Measurements from ENCODE around the gene AGBL4.

AGBL4 gene

GRCh38 chr1:49465486-49466185 lies 558.1 kb downstream of the AGBL4 start:
- H3K4me3 ChIP-seq (ENCODE audit: low read depth, low read length) = no peak overlapping the region
- no peak for DNase-seq (ENCODE audit: low read depth)
- no peak for TF ChIP-seq CTCF (conservative IDR thresholded peaks at IDR 0.05; ENCODE audit: low read depth, low read length)

GRCh38 chr1:49448200-49448599 lies 575.6 kb downstream of the AGBL4 start:
- no peak overlapping the region for H3K4me3 ChIP-seq (ENCODE audit: low read depth, low read length)
- DNase-seq (ENCODE audit: low read depth) = no peak
- TF ChIP-seq CTCF (conservative IDR thresholded peaks at IDR 0.05; ENCODE audit: low read depth, low read length) = no peak

GRCh38 chr1:49436865-49437264 lies 586.9 kb downstream of the AGBL4 start:
- TF ChIP-seq CTCF (conservative IDR thresholded peaks at IDR 0.05; ENCODE audit: low read depth, low read length) = no peak
- no peak overlapping the region for H3K4me3 ChIP-seq (ENCODE audit: low read depth, low read length)
- DNase-seq (ENCODE audit: low read depth) = no peak

- no peak overlapping the region for H3K4me3 ChIP-seq (ENCODE audit: low read depth, low read length)
- no peak for DNase-seq (ENCODE audit: low read depth)
- no peak for TF ChIP-seq CTCF (conservative IDR thresholded peaks at IDR 0.05; ENCODE audit: low read depth, low read length)
Observed at GRCh38 chr1:49435291-49435690, 588.5 kb downstream of the AGBL4 start.

DNA sequence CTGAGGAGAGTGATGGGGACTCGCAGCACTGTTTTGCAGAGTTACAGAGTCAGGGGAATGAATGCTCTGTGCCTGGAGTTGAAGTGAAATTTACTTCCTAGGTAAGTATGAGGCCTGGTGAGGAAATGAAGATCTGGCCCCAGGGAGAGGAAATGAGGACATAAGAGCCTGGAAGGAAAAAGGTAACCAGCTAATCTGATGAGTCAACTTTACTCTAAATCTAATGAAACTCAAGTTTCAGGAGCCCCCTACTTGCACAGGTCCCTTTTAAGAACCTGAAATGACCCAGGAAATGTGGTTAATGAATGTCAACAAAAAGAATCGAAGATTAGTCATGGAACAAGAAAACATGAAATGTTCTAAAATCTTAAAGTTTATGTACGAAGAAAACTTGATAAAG lies 599.0 kb downstream of the AGBL4 start:
- DNase-seq (ENCODE audit: low read depth) = peak; percentile 1
- no peak overlapping the region for H3K4me3 ChIP-seq (ENCODE audit: low read depth, low read length)
- no peak for TF ChIP-seq CTCF (conservative IDR thresholded peaks at IDR 0.05; ENCODE audit: low read depth, low read length)

DNA sequence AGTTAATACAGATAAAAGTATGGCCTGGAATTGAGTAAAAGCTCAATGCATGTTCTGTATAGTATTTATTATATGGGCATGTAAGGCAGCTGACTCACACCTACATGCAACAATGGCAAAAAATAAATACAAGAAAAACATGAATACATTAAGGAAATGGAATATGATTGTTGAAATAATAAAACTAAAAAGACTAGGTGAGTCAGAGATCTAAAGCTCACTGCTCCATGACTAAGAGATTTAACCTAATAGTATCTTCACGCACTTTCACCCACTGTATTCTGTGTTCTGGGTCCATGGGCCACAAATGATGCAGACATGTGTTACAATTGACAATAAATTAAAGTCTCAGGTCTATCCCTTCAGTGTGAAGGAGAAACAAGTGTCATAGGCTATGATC lies 607.0 kb downstream of the AGBL4 start:
- no peak overlapping the region for H3K4me3 ChIP-seq (ENCODE audit: low read depth, low read length)
- DNase-seq (ENCODE audit: low read depth) = no peak
- no peak for TF ChIP-seq CTCF (conservative IDR thresholded peaks at IDR 0.05; ENCODE audit: low read depth, low read length)

DNA sequence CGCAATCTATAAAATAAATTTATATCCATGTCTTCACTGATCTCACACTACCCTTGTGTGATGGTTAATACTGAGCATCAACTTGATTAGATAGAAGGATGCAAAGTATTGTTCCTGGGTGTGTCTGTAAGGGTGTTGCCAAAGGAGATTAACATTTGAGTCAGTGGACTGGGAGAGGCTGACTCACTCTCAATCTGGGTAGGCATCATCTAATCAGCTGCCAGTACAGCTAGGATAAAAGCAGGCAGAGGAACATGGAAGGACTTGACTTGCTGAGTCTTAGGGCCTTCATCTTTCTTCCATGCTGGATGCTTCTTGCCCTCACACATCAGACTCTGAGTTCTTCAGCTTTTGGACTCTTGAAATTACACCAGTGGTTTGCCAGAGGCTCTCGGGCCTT lies 615.4 kb downstream of the AGBL4 start:
- DNase-seq (ENCODE audit: low read depth) = no peak
- H3K4me3 ChIP-seq (ENCODE audit: low read depth, low read length) = no peak overlapping the region
- TF ChIP-seq CTCF (conservative IDR thresholded peaks at IDR 0.05; ENCODE audit: low read depth, low read length) = no peak

All from choroid plexus epithelial cell (primary cell).